HEK293 (cell line): Measurements from ENCODE around the gene IQSEC1.

Experiments
- CTCF ChIP-seq: fragments of 450-650 bp; formaldehyde crosslinking; IDR thresholded peaks from 2 replicates; pipeline ENCODE4 v1.5.1; 2016; ENCODE audit warnings: missing biosample characterization, missing genetic modification characterization
- FEZF1 ChIP-seq: fragments of 450-650 bp; formaldehyde crosslinking; IDR thresholded peaks from 2 replicates; pipeline ENCODE4 v1.5.1; 2016; ENCODE audit warnings: missing biosample characterization, missing genetic modification characterization
- GLIS2 ChIP-seq: fragments of 450-650 bp; formaldehyde crosslinking; IDR thresholded peaks from 2 replicates; pipeline ENCODE4 v1.5.1; 2016; ENCODE audit warnings: missing biosample characterization, missing genetic modification characterization
- KLF16 ChIP-seq: fragments of 450-650 bp; formaldehyde crosslinking; IDR thresholded peaks from 2 replicates; pipeline ENCODE4 v1.5.1; 2017; ENCODE audit warnings: missing biosample characterization, missing genetic modification characterization
- REST ChIP-seq: fragments of 450-650 bp; formaldehyde crosslinking; IDR thresholded peaks from 2 replicates; pipeline ENCODE4 v1.5.1; 2016; ENCODE audit warnings: missing biosample characterization, missing genetic modification characterization
- TCF7L2 ChIP-seq: IDR thresholded peaks from 2 replicates; pipeline ENCODE4 v1.6.1; 2011; ENCODE audit warnings: low read depth, mild to moderate bottlenecking, inconsistent platforms, low read length, moderate library complexity, borderline replicate concordance
- ZBTB44 ChIP-seq: fragments of 450-650 bp; IDR thresholded peaks from 2 replicates; pipeline ENCODE4 v1.5.1; 2018; ENCODE audit warnings: missing biosample characterization, mild to moderate bottlenecking, missing genetic modification characterization
- ZBTB48 ChIP-seq: fragments of 450-650 bp; formaldehyde crosslinking; IDR thresholded peaks from 2 replicates; pipeline ENCODE4 v1.5.1; 2016; ENCODE audit warnings: missing biosample characterization, missing genetic modification characterization
- ZNF114 ChIP-seq: fragments of 450-650 bp; formaldehyde crosslinking; IDR thresholded peaks from 2 replicates; pipeline ENCODE4 v1.5.0; 2017; ENCODE audit warnings: missing biosample characterization, missing genetic modification characterization
- ZNF274 ChIP-seq, 2 experiments: fragments of 200-500 bp in 1 of 2; fragments of 450-650 bp in 1 of 2; sonication (Bioruptor generic) in 1 of 2; formaldehyde crosslinking in 1 of 2; IDR thresholded peaks; 2 replicates each; pipeline versions ENCODE4 v1.5.1 to v1.6.1; 2014 to 2016; ENCODE audit warnings: borderline replicate concordance in 1 of 2, inconsistent platforms in 1 of 2, low read length in 1 of 2, missing biosample characterization in 1 of 2, missing genetic modification characterization in 1 of 2
- ZNF366 ChIP-seq: fragments of 450-650 bp; formaldehyde crosslinking; conservative IDR thresholded peaks from 2 replicates; pipeline ENCODE4 v1.5.1; 2016; ENCODE audit warnings: missing biosample characterization, missing genetic modification characterization
- ZNF658 ChIP-seq: fragments of 450-650 bp; formaldehyde crosslinking; IDR thresholded peaks from 2 replicates; pipeline ENCODE4; 2016; ENCODE audit warnings: missing biosample characterization, missing genetic modification characterization
- TF ChIP-seq, protein P1 (sequence below): fragments of 450-650 bp; formaldehyde crosslinking; IDR thresholded peaks from 2 replicates; pipeline ENCODE4 v1.5.1; 2016; ENCODE audit warnings: missing biosample characterization, missing genetic modification characterization

- TF ChIP-seq, protein P1, sequence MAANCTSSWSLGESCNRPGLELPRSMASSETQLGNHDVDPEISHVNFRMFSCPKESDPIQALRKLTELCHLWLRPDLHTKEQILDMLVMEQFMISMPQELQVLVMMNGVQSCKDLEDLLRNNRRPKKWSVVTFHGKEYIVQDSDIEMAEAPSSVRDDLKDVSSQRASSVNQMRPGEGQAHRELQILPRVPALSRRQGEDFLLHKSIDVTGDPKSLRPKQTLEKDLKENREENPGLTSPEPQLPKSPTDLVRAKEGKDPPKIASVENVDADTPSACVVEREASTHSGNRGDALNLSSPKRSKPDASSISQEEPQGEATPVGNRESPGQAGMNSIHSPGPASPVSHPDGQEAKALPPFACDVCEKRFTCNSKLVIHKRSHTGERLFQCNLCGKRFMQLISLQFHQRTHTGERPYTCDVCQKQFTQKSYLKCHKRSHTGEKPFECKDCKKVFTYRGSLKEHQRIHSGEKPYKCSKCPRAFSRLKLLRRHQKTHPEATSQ (tag by site-specific recombination) = no peak
- TF ChIP-seq ZNF658 (tag by site-specific recombination) (no peak), FEZF1 (tag by site-specific recombination) (no peak), CTCF (tag by site-specific recombination) (no peak), TCF7L2 (no peak), REST (no peak), ZNF366 (tag by site-specific recombination) (no peak), GLIS2 (tag by site-specific recombination) (no peak), ZBTB44 (tag by site-specific recombination) (no peak), ZNF274 (IDR thresholded peaks at IDR 0.05; ENCODE audit: low read length) (no peak), ZNF274 (tag by site-specific recombination; IDR thresholded peaks at IDR 0.05; ENCODE audit: borderline replicate concordance) (no peak), ZBTB48 (tag by site-specific recombination) (no peak), KLF16 (tag by site-specific recombination) (no peak), ZNF114 (tag by site-specific recombination) (no peak)
Observed at GRCh38 chr3:13017361-13018042, 55.7 kb downstream of the IQSEC1 start.
